Right lobe of liver (tissue), 6 donors: ENCODE results near the gene UGT1A1. TPM values are rescaled to one million over a fixed set of nuclear protein-coding genes. Genes with fewer than 3 reads are reported as not detected.
"Not testable (repeated sequence)": the region's sequence is repeated elsewhere in the genome, so short reads cannot be mapped to it uniquely, and the experiment has no call there.

Experiments
- ATAC-seq, 4 donors: fragments of 200-7000 bp; cut with Tn5 transposase; one replicate each; pipeline ENCODE4 v1.9.1; 2020; ENCODE audit warnings: mild to moderate bottlenecking in 4 of 4, moderate library complexity in 4 of 4
- DNase-seq, 3 donors: peaks; one replicate each; pipeline ENCODE4 v3.0.0-alpha.2; 2020
- H3K27ac ChIP-seq, 3 donors: fragments of 200-600 bp; one replicate each; pipeline ENCODE4 v1.8.0; 2022
- H3K27me3 ChIP-seq, 2 donors: fragments of 200-600 bp; one replicate each; pipeline ENCODE4 v1.8.0; 2022
- H3K36me3 ChIP-seq, 4 donors: fragments of 200-600 bp; sonication (generic) in 1 of 4; one replicate each; pipeline versions ENCODE4 v1.5.1 to v1.8.0; 2017 to 2022; ENCODE audit warnings: control low read depth in 1 of 4
- H3K4me1 ChIP-seq, 4 donors: fragments of 200-600 bp; sonication (generic) in 1 of 4; one replicate each; pipeline versions ENCODE4 v1.5.1 to v1.8.0; 2017 to 2022; ENCODE audit warnings: control low read depth in 1 of 4
- H3K4me3 ChIP-seq, 3 donors: fragments of 200-600 bp; one replicate each; pipeline ENCODE4 v1.8.0; 2022
- H3K9me3 ChIP-seq, 4 donors: fragments of 200-600 bp; sonication (generic) in 1 of 4; one replicate each; pipeline versions ENCODE4 v1.5.1 to v1.8.0; 2017 to 2022; ENCODE audit warnings: control low read depth in 1 of 4
- CTCF ChIP-seq, 4 donors: fragments of 200-600 bp in 3 of 4; fragments of 450-650 bp in 1 of 4; IDR thresholded peaks; one replicate each; pipeline versions ENCODE4 v1.5.1 to v1.8.0; 2016 to 2022; ENCODE audit warnings: antibody characterized with exemption in 4 of 4, mild to moderate bottlenecking in 2 of 4
- POLR2A ChIP-seq: fragments of 450-650 bp; IDR thresholded peaks from one replicate; pipeline ENCODE4 v1.6.1; 2017; ENCODE audit warnings: antibody characterized with exemption, mild to moderate bottlenecking
- WGBS: methylation state at CpG from one replicate; pipeline ENCODE4 v1.1.6; 2018; ENCODE audit warnings: low coverage, low lambda C conversion rate; ENCODE audit not compliant: insufficient coverage; ENCODE audit errors: missing lambda C conversion rate; 5-methylcytosine and 5-hydroxymethylcytosine counted together
- intact Hi-C, 2 donors: fragments of 100-400 bp; cut with DNase I; formaldehyde crosslinking; loops; one replicate each; pipeline versions ENCODE4 v1.11.2 to v1.14.1; 2022
- total RNA-seq, 6 experiments: library from RNA; depleted of rRNA in 2 of 6; stranded (reverse); fragments of >200 nt in 2 of 6; fragmentation: NEBNext Ultra II Directional in 3 of 6; extraction: Animal tissue kit (Norgen Biotek cat#: 25700) in 3 of 6; gene quantifications; one replicate each; pipeline versions ENCODE4 v1.1.0 to v1.2.4, GENCODE V29; 2016 to 2023
- donor health status: DM: no; HTN: yes; CAD: no.
- donor health status: DM: no; HTN: no; CAD: no.
- donor health status: DM: no; HTN: no; CAD: no.
- donor health status: DM: no; HTN: yes; CAD: no.
- donor health status: DM: no; HTN: yes; CAD: no.

UGT1A1 gene
- total RNA-seq, 6 experiments from 2014 or later, result 97.5 to 1,279 (median 171) TPM

GRCh38 chr2:233740870-233741269 is 19.2 kb upstream of the UGT1A1 start:
- Histone ChIP-seq H3K27ac (no peak overlapping the region), H3K27me3 (no peaks in the 10 kb centered on the region), H3K4me3 (no peak overlapping the region), H3K9me3 (no peaks in the 10 kb centered on the region), H3K4me1 (peaks cover 0 to 83% (median 29%) of the 10 kb centered on the region in 4 donors), H3K36me3 (peaks cover 0 to 11% (median 0%) of the 10 kb centered on the region in 4 donors)
- no peak for ATAC-seq
- no peak for DNase-seq
- TF ChIP-seq POLR2A (no peak), CTCF (IDR thresholded peaks at IDR 0.05) (no peak)
- 76% methylated on average over 2 of the region's 2 CpGs for WGBS
- intact Hi-C loops, result no loop called here

- ATAC-seq, result no peak
- peaks cover 0 to 64% (median 17%) of the 10 kb centered on the region in 4 donors for H3K4me1 ChIP-seq
- DNase-seq, result peak in 1 of 3 donors; percentile 58
These were observed 16.4 kb upstream of the UGT1A1 start for GRCh38 chr2:233743464-233744259.

GRCh38 chr2:233745073-233745755 is 14.9 kb upstream of the UGT1A1 start:
- Histone ChIP-seq H3K27me3 (no peaks in the 10 kb centered on the region), H3K9me3 (no peaks in the 10 kb centered on the region), H3K4me3 (peak overlapping the region in 1 of 3 donors; percentile 37), H3K36me3 (peaks cover 0 to 11% (median 0%) of the 10 kb centered on the region in 4 donors), H3K4me1 (peaks cover 0 to 49% (median 14%) of the 10 kb centered on the region in 4 donors), H3K27ac (peak overlapping the region in 2 of 3 donors; percentile 28 to 92)
- WGBS, result 27% methylated on average over 5 of the region's 5 CpGs
- intact Hi-C loops, result no loop called here
- DNase-seq (peak in 1 of 3 donors; percentile 76), ATAC-seq (peak; percentile 45 to 89 (median 78))
- no peak for TF ChIP-seq CTCF (IDR thresholded peaks at IDR 0.05)
- no peak for TF ChIP-seq POLR2A

More at GRCh38 chr2:233743464-233744259, 16.4 kb upstream of the UGT1A1 start:
- H3K9me3 ChIP-seq, result no peaks in the 10 kb centered on the region
- H3K27ac ChIP-seq, result no peak overlapping the region
- intact Hi-C loops, result no loop called here
- H3K36me3 ChIP-seq, result peaks cover 0 to 11% (median 0%) of the 10 kb centered on the region in 4 donors
- no peak overlapping the region for H3K4me3 ChIP-seq
- no peaks in the 10 kb centered on the region for H3K27me3 ChIP-seq
- TF ChIP-seq CTCF (IDR thresholded peaks at IDR 0.05) (no peak), POLR2A (no peak)
- 74% methylated on average over 13 of the region's 46 CpGs for WGBS

GRCh38 chr2:233745838-233746237 is 14.2 kb upstream of the UGT1A1 start:
- Histone ChIP-seq H3K4me3 (peak overlapping the region in 1 of 3 donors; percentile 37), H3K36me3 (peaks cover 0 to 11% (median 0%) of the 10 kb centered on the region in 4 donors), H3K27ac (peak overlapping the region in 2 of 3 donors; percentile 28 to 92), H3K4me1 (peaks cover 0 to 44% (median 14%) of the 10 kb centered on the region in 4 donors)
- intact Hi-C loops, ATAC-seq, H3K27me3 ChIP-seq, DNase-seq, H3K9me3 ChIP-seq: not testable (repeated sequence)
- 41% methylated on average over 2 of the region's 2 CpGs for WGBS
